Astrocyte of the cerebellum (primary cell): ENCODE data around the gene ASTN2.

Experiments used
- DNase-seq: peaks from one replicate; pipeline ENCODE4 v3.0.0-alpha.2; 2011; ENCODE audit warnings: low read depth
- H3K4me3 ChIP-seq: 2 replicates; pipeline ENCODE4 v1.5.1; 2011; ENCODE audit warnings: mild to moderate bottlenecking, low read depth, low read length, moderate library complexity
- in situ Hi-C: cut with HindIII; loops from 2 replicates; pipeline ENCODE4 v1.10.0; 2017; ENCODE audit warnings: low sequenced_read_pairs
- TF ChIP-seq, protein P1 (sequence below): IDR thresholded peaks from 2 replicates; pipeline ENCODE4 v1.5.1; 2012; ENCODE audit warnings: low read length, low read depth, moderate library complexity, mild to moderate bottlenecking; ENCODE audit errors: missing control alignments

Gene ASTN2

DNA sequence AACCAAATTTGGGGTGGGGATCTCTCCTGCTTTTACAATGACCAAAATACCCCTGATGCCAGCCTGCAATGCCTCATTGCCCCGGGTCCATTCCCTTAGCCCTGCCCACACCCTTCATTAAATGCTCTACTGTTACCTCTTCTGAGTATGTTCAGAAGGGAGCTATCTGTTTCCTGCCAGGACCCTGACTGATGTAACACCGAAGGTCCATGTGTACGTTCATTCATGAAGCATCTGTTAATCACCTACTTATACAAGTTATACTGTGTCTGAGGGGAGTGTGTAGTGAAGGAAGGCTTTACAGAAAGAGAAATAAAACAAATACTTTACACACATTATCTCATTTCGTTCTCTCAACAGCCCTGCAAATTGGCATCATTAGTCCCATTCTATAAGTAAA, 51.9 kb downstream of the ASTN2 start:
- no peak for DNase-seq
- TF ChIP-seq, protein P1, sequence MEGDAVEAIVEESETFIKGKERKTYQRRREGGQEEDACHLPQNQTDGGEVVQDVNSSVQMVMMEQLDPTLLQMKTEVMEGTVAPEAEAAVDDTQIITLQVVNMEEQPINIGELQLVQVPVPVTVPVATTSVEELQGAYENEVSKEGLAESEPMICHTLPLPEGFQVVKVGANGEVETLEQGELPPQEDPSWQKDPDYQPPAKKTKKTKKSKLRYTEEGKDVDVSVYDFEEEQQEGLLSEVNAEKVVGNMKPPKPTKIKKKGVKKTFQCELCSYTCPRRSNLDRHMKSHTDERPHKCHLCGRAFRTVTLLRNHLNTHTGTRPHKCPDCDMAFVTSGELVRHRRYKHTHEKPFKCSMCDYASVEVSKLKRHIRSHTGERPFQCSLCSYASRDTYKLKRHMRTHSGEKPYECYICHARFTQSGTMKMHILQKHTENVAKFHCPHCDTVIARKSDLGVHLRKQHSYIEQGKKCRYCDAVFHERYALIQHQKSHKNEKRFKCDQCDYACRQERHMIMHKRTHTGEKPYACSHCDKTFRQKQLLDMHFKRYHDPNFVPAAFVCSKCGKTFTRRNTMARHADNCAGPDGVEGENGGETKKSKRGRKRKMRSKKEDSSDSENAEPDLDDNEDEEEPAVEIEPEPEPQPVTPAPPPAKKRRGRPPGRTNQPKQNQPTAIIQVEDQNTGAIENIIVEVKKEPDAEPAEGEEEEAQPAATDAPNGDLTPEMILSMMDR, result no peak
- H3K4me3 ChIP-seq, result no peak overlapping the region
- in situ Hi-C loops, result no loop called here

DNA sequence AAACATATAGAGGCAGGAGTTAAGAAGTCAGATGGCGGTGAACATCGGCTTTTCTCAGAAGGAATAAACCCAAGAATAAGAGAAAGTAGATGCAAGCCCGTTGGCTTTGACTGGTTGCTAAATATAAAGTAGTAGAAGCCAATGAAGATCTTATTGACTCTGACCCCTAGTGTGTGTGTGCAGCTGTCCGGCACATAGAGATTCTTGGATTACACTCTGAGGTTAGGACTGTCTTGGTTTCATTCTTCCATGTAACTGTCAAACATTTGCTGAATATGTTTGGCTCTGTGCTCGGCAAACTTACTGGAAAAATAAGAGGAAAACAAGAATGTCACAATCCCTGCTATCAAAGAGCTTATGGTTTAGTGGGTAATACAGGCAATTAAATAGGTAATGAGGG, 54.9 kb downstream of the ASTN2 start:
- no peak overlapping the region for H3K4me3 ChIP-seq
- in situ Hi-C loops, result no loop called here
- TF ChIP-seq, protein P1, result no peak
- no peak for DNase-seq

DNA sequence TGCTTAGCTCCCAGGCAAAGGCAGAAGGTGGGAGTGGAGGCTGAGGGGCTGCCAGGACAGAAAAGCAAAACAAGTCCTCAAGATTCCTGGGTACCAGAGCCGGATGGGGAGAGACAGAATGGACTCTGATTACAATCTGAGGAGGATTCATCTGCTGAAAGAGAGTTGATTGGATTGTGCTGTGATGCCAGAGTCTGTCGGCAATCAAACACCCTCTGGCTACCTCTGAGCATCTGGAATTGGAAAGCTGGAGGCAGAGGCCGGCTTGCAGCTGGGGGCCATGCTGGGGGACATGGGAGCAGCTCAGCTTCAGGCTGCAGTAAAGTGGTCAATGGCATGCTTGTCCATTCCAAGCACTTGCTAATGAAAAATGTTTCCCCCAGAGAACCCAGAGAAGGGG, 59.3 kb downstream of the ASTN2 start:
- in situ Hi-C loops, result no loop called here
- no peak for DNase-seq
- no peak overlapping the region for H3K4me3 ChIP-seq
- TF ChIP-seq, protein P1, result no peak

DNA sequence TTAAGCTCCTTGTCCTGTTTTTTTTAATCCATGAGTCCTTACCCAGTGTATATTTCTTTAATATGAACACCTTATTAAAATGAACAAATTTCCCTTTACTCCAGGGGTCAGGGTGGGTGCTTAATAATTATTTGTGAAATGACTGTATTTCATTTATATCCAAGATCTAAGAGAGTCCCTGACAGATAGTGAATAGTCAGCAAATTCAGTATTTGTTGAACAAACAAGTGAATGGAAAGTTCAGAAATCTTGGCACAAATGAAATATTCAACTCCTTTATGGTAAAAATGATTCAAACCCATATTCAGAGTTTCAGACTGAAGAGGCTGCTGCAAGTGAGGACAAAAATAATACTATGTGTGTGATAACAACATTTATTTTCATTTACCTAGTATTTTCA, 59.9 kb downstream of the ASTN2 start:
- no peak for DNase-seq
- TF ChIP-seq, protein P1, result no peak
- H3K4me3 ChIP-seq, result no peak overlapping the region
- in situ Hi-C loops, result no loop called here

DNA sequence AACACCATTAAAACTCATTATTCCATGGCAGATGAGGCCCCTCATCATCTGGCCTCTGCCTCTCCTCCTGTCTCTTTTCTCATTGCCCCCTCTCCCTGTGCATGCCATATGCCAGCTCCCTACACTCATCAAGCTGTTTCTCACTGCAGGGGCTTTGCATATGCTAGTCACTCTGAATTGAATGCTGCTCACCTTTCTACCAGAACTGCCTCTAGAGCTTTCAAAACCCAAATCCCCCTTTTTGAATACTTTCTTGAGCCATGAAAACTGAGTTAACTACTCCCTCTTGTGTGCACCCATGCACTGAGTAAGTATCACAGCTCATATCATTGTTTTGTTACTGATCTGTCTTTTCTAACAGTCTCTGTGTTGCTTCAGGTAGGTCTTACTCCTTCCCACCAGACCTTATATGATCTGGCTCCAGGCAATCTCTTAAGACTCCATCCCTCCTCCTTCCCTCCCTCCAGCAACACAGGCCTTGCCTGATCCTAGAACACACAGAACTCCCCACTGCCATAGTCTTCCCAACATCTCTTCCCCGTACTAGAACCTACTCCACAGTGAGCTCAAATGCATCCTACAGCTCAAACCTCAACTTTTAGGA, 60.5 kb downstream of the ASTN2 start:
- TF ChIP-seq, protein P1, result no peak

DNA sequence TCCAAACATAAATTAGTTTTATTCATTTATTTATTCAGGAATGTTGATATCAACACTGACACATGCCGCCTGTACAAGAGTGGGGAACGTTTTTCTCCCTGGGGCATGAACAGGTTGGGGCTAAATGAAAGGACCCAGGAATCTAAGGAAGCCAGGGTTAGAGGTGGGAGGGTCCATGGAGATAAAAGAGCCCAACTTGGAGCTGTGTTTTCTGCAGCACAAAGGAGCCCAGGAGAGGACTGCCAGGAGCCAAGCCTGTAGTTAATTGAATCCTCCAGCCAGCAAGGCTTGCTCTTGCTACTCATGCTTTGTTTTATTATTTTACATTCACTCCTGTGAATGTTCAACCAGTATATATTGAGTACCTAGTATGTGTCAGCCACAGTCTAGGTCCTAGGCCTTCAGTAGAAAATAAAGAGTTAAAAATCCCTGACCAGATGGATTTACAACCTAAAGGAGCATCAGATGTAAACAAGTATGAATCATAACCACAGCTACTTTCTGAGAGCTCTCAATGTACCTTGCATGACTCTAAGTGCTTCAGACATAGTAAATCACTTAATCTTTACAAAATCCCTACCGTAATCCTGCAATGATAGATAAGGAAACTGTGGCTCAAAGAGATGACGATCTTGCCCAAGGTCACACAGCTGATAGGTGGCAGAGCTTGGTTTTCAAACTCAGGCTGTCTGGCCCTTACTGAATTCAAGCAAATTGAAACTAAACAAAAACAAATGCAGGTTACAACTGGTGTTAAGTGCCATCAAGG, 69.8 kb downstream of the ASTN2 start:
- in situ Hi-C loops, result no loop called here
- no peak for DNase-seq
- TF ChIP-seq, protein P1, result no peak
- no peak overlapping the region for H3K4me3 ChIP-seq

More for the DNA sequence above, 60.5 kb downstream of the ASTN2 start:
- H3K4me3 ChIP-seq, result no peak overlapping the region
- DNase-seq, result no peak
- in situ Hi-C loops, result no loop called here
